ENCODE measurements around the gene ARVCF. TPM values are rescaled to one million over a fixed set of nuclear protein-coding genes. Genes with fewer than 3 reads are reported as not detected.

ARVCF gene
- total and polyA plus RNA-seq, 9 of the 15 experiments (the other 6 are each of a cell fraction or from before 2014, with no cell fraction given): 0.03 to 97.4 (median 15.6) TPM

- no peak for TF ChIP-seq TSHZ1 (CRISPR knock-in tag; IDR thresholded peaks at IDR 0.05)
- no peak for TF ChIP-seq TRIM25 (IDR thresholded peaks at IDR 0.05; ENCODE audit: borderline replicate concordance)
- TF ChIP-seq RBM22 (IDR thresholded peaks at IDR 0.05; ENCODE audit: low read depth, low read length, poor library complexity, severe bottlenecking): no peak
- no peak for TF ChIP-seq HIVEP1 (CRISPR knock-in tag; IDR thresholded peaks at IDR 0.05)
- no peak for TF ChIP-seq RB1 (IDR thresholded peaks at IDR 0.05; ENCODE audit: low read depth)
- TF ChIP-seq SETDB1 (IDR thresholded peaks at IDR 0.05; ENCODE audit: low read length): peak; percentile 85
- TF ChIP-seq, protein P1, sequence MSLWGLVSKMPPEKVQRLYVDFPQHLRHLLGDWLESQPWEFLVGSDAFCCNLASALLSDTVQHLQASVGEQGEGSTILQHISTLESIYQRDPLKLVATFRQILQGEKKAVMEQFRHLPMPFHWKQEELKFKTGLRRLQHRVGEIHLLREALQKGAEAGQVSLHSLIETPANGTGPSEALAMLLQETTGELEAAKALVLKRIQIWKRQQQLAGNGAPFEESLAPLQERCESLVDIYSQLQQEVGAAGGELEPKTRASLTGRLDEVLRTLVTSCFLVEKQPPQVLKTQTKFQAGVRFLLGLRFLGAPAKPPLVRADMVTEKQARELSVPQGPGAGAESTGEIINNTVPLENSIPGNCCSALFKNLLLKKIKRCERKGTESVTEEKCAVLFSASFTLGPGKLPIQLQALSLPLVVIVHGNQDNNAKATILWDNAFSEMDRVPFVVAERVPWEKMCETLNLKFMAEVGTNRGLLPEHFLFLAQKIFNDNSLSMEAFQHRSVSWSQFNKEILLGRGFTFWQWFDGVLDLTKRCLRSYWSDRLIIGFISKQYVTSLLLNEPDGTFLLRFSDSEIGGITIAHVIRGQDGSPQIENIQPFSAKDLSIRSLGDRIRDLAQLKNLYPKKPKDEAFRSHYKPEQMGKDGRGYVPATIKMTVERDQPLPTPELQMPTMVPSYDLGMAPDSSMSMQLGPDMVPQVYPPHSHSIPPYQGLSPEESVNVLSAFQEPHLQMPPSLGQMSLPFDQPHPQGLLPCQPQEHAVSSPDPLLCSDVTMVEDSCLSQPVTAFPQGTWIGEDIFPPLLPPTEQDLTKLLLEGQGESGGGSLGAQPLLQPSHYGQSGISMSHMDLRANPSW (CRISPR knock-in tag; IDR thresholded peaks at IDR 0.05): no peak
- TF ChIP-seq JUN (IDR thresholded peaks at IDR 0.05; ENCODE audit: borderline replicate concordance, low read depth, low read length): no peak
- TF ChIP-seq JUN (CRISPR knock-in tag; IDR thresholded peaks at IDR 0.05; ENCODE audit: borderline replicate concordance): no peak
- TF ChIP-seq THRAP3 (IDR thresholded peaks at IDR 0.05; ENCODE audit: borderline replicate concordance): no peak
- TF ChIP-seq RBM17 (IDR thresholded peaks at IDR 0.05; ENCODE audit: borderline replicate concordance, low read depth, low read length): no peak
- no peak for TF ChIP-seq RFX5 (IDR thresholded peaks at IDR 0.05; ENCODE audit: low read depth, low read length)
- TF ChIP-seq NFATC3 (IDR thresholded peaks at IDR 0.05): no peak
- TF ChIP-seq IFI16 (CRISPR knock-in tag; IDR thresholded peaks at IDR 0.05): no peak
- TF ChIP-seq ZNF282 (CRISPR knock-in tag; IDR thresholded peaks at IDR 0.05): no peak
- no peak for TF ChIP-seq TBP (optimal IDR thresholded peaks at IDR 0.05; ENCODE audit: low read depth, low read length)
These were observed 3.8 kb downstream of the ARVCF start (continued) for GRCh38 chr22:20012741-20013331.

Data from K562 (cell line).